ENCODE data around the gene NME3.

NME3 gene

DNA sequence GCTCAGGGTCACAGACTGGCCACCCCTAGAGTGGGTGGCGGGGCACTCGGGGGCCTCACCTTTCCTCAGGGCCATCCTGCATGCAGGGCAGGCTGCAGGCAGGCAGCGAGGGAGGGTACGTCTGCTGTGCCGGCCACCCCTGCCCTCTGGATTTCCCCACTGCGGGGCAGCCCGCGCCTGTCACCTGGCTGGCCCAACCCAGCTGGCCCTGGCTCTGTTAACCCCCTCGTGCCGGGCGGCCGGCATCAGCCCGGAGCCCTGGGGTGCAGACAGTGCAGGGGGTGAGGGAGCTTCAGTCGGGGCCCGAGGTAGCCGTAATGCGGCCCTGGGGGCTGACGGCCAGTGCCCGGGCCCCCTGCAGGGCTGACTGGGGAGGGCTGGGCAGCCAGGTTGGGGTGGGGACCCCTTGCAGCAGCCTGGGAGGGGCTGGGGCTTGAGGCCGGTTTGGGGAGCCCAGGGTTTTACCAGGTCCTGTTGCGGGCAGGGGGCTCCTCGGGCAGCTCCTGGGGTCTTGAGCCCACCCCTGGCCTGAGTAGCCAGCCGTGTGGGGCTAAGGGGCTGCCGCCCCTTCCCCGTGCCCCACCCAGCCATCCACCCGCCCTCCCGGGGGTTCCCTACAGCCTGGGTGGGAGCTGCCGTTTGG is 22.4 kb upstream of the NME3 start, which contains the start of gene IGFALS:
TSS of gene IGFALS (minus strand) at position 128 of the 643 bp plus-strand sequence. CDS start at position 75, 53 bp downstream.
- peak within 1 kb of the TSS; percentile 11 for H3K4me2 ChIP-seq (ENCODE audit: insufficient read depth, low read length, poor library complexity, severe bottlenecking)
- H2BK12ac ChIP-seq (ENCODE audit: low read length), result no peak within 1 kb of the TSS
- no peak within 1 kb of the TSS for H2BK120ac ChIP-seq (ENCODE audit: low read depth, low read length)
- H3K18ac ChIP-seq (ENCODE audit: low read length), result peak within 1 kb of the TSS; percentile 17
- H3K9me3 ChIP-seq (replicated peaks in 1 of 2; ENCODE audit: control insufficient read depth in 2 of 2, insufficient read depth in 1 of 2, low read depth in 1 of 2, low read length in 2 of 2), result peaks cover 0 to 4% of the 10 kb centered on the region in 2 donors
- H3K27me3 ChIP-seq (ENCODE audit: control insufficient read depth in 3 of 3, insufficient read depth in 3 of 3, low read depth in 1 of 3, low read length in 3 of 3), result no peaks in the 10 kb centered on the region
- H3K36me3 ChIP-seq (replicated peaks in 1 of 2; ENCODE audit: control insufficient read depth in 2 of 2, insufficient read depth in 2 of 2, low read length in 2 of 2), result peaks cover 10 to 26% of the 10 kb centered on the region in 2 donors
- H2AFZ ChIP-seq (ENCODE audit: low read length), result no peak within 1 kb of the TSS
- WGBS, 2 donors (ENCODE audit: extremely low coverage in 2 of 2, insufficient read length in 2 of 2, insufficient replicate concordance in 1 of 2), result no CpG with 5 or more reads among the region's 28 CpGs
- no peaks in the 10 kb centered on the region for H3K4me1 ChIP-seq (ENCODE audit: control insufficient read depth in 2 of 2, insufficient read depth in 1 of 2, low read depth in 1 of 2, low read length in 2 of 2)
- no peak within 1 kb of the TSS for H3K9ac ChIP-seq (ENCODE audit: low read depth, low read length, poor library complexity)
- H3K4ac ChIP-seq (ENCODE audit: low read length), result no peak within 1 kb of the TSS
- H4K8ac ChIP-seq (ENCODE audit: low read depth, low read length), result no peak within 1 kb of the TSS
- H3K14ac ChIP-seq (ENCODE audit: low read length), result no peak within 1 kb of the TSS
- H3K79me1 ChIP-seq (ENCODE audit: low read depth, low read length), result peaks cover 8% of the 10 kb centered on the region
- no peak within 1 kb of the TSS for H3K4me3 ChIP-seq (ENCODE audit: low read length in 2 of 2)
- H3K27ac ChIP-seq (replicated peaks; ENCODE audit: low read length), result no peak within 1 kb of the TSS
- peak within 1 kb of the TSS; percentile 13 for H2BK5ac ChIP-seq (ENCODE audit: low read length)
- no peak within 1 kb of the TSS for H2BK15ac ChIP-seq (ENCODE audit: low read length)
- no peak for DNase-seq (ENCODE audit: low spot score)
- no peak within 1 kb of the TSS for H4K91ac ChIP-seq (ENCODE audit: low read depth, low read length, poor library complexity)
- peak within 1 kb of the TSS; percentile 65 for H3K23ac ChIP-seq (ENCODE audit: low read depth, low read length, poor library complexity)
- H2AK5ac ChIP-seq (ENCODE audit: low read depth, low read length), result no peak within 1 kb of the TSS

DNA sequence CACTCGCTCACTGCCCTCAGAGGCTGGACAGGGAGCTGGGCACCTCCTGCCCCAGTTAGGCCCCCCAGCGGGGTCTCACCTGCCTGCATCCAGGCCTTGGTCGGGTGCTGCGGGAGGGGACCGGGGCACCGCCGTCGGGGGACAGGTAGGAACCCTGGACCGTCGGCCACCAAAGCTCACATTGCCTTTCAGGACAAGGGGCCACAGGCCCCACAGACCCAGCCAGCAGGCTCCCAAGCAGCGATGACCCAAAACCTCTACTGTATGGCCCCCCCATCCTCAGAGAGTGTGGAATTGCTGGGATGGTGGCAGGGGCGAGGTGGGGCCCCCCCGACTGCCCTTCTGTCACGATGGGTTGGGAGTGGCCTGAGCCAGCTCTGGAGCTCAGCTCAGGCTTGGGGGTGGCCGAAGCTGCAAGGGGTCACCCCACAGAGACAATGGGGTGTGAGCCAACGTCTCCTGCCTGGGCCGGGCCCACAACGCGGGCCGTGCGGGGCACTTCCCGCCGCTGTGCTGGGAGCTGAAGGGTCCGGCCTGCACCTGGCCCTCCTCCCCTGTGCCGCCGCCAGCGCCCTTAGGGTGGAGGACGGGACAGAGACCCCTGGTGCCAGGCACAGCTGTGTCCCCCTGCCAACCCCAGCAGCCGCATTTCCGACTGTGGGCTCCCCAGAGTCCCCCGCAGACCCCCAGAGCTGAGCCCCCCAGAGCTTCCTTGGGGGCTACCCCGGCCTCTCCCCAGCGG is 21.7 kb upstream of the NME3 start:
- DNase-seq (ENCODE audit: low spot score), result no peak
- WGBS, 2 donors (ENCODE audit: extremely low coverage in 2 of 2, insufficient read length in 2 of 2, insufficient replicate concordance in 1 of 2), result no CpG with 5 or more reads among the region's 33 CpGs
- H3K4me1 ChIP-seq (ENCODE audit: control insufficient read depth in 2 of 2, insufficient read depth in 1 of 2, low read depth in 1 of 2, low read length in 2 of 2), result no peaks in the 10 kb centered on the region

DNA sequence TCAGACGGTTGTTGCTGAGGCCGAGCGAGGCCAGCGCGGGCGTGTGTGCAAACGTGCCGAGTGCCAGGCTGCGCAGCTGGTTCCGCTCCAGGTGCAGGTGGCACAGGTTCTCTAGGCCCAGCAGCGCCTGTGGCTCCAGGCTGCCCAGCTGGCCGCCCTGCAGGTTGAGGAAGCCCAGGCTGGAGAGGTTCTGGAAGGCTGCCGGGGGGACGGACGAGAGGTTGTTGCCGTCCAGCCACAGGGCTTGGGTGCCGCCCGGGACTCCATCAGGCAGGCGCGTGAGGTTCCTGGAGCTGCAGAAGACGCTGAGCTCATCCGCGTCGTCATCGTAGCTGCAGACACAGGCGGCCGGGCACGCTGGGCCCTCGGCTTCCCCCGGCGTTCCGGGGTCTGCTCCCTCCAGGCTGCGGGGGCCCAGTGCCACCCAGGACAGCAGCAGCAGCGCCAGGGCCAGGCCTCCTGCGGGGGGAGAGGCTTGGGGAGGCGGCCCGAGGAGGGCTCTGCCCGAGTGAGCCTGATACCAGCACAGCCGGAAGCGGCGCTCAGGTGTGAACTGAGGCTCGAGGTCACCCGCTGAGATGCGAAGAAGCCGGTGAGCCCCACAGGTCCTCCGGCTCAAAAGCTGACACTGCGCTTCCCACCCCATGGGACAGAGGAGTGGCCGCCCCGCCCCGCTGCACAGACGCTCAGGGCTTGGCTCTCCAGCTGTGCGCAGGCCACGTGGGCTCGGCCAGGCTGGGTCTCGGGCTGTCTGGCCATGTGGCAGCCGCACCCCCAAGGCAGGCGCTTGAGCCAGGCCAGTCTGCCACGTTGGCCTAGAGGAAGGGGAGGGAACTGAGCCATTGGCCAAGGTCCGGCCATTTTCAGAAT is 20.8 kb upstream of the NME3 start:
- Histone ChIP-seq H3K18ac (ENCODE audit: low read length) (no peak overlapping the region), H2BK15ac (ENCODE audit: low read length) (no peak overlapping the region), H3K14ac (ENCODE audit: low read length) (no peak overlapping the region), H3K4ac (ENCODE audit: low read length) (no peak overlapping the region), H3K9ac (ENCODE audit: low read depth, low read length, poor library complexity) (peak overlapping the region; percentile 4), H2BK12ac (ENCODE audit: low read length) (no peak overlapping the region), H2BK120ac (ENCODE audit: low read depth, low read length) (no peak overlapping the region), H3K79me1 (ENCODE audit: low read depth, low read length) (peaks cover 18% of the 10 kb centered on the region), H2AFZ (ENCODE audit: low read length) (no peak overlapping the region), H3K4me3 (ENCODE audit: low read length in 2 of 2) (no peak overlapping the region), H3K36me3 (replicated peaks in 1 of 2; ENCODE audit: control insufficient read depth in 2 of 2, insufficient read depth in 2 of 2, low read length in 2 of 2) (peaks cover 17 to 40% of the 10 kb centered on the region in 2 donors), H4K91ac (ENCODE audit: low read depth, low read length, poor library complexity) (no peak overlapping the region), H2BK5ac (ENCODE audit: low read length) (no peak overlapping the region), H2AK5ac (ENCODE audit: low read depth, low read length) (no peak overlapping the region), H3K4me2 (ENCODE audit: insufficient read depth, low read length, poor library complexity, severe bottlenecking) (no peak overlapping the region), H3K4me1 (ENCODE audit: control insufficient read depth in 2 of 2, insufficient read depth in 1 of 2, low read depth in 1 of 2, low read length in 2 of 2) (no peaks in the 10 kb centered on the region), H3K9me3 (replicated peaks in 1 of 2; ENCODE audit: control insufficient read depth in 2 of 2, insufficient read depth in 1 of 2, low read depth in 1 of 2, low read length in 2 of 2) (no peaks in the 10 kb centered on the region), H3K27me3 (ENCODE audit: control insufficient read depth in 3 of 3, insufficient read depth in 3 of 3, low read depth in 1 of 3, low read length in 3 of 3) (no peaks in the 10 kb centered on the region), H3K23ac (ENCODE audit: low read depth, low read length, poor library complexity) (no peak overlapping the region), H4K8ac (ENCODE audit: low read depth, low read length) (no peak overlapping the region), H3K27ac (replicated peaks; ENCODE audit: low read length) (no peak overlapping the region)
- WGBS, 2 donors (ENCODE audit: extremely low coverage in 2 of 2, insufficient read length in 2 of 2, insufficient replicate concordance in 1 of 2), result no CpG with 5 or more reads among the region's 59 CpGs
- DNase-seq (ENCODE audit: low spot score), result no peak

More for the DNA sequence above, 21.7 kb upstream of the NME3 start:
- Histone ChIP-seq H3K4me3 (ENCODE audit: low read length in 2 of 2) (no peak overlapping the region), H2BK15ac (ENCODE audit: low read length) (no peak overlapping the region), H3K36me3 (replicated peaks in 1 of 2; ENCODE audit: control insufficient read depth in 2 of 2, insufficient read depth in 2 of 2, low read length in 2 of 2) (peaks cover 12 to 32% of the 10 kb centered on the region in 2 donors), H2BK5ac (ENCODE audit: low read length) (no peak overlapping the region), H3K18ac (ENCODE audit: low read length) (no peak overlapping the region), H2BK120ac (ENCODE audit: low read depth, low read length) (no peak overlapping the region), H4K91ac (ENCODE audit: low read depth, low read length, poor library complexity) (no peak overlapping the region), H4K8ac (ENCODE audit: low read depth, low read length) (no peak overlapping the region), H2BK12ac (ENCODE audit: low read length) (no peak overlapping the region), H3K27me3 (ENCODE audit: control insufficient read depth in 3 of 3, insufficient read depth in 3 of 3, low read depth in 1 of 3, low read length in 3 of 3) (no peaks in the 10 kb centered on the region), H2AK5ac (ENCODE audit: low read depth, low read length) (no peak overlapping the region), H3K27ac (replicated peaks; ENCODE audit: low read length) (no peak overlapping the region), H2AFZ (ENCODE audit: low read length) (no peak overlapping the region), H3K14ac (ENCODE audit: low read length) (no peak overlapping the region), H3K9me3 (replicated peaks in 1 of 2; ENCODE audit: control insufficient read depth in 2 of 2, insufficient read depth in 1 of 2, low read depth in 1 of 2, low read length in 2 of 2) (peaks cover 0 to under 1% of the 10 kb centered on the region in 2 donors), H3K4ac (ENCODE audit: low read length) (no peak overlapping the region), H3K23ac (ENCODE audit: low read depth, low read length, poor library complexity) (no peak overlapping the region), H3K4me2 (ENCODE audit: insufficient read depth, low read length, poor library complexity, severe bottlenecking) (no peak overlapping the region), H3K9ac (ENCODE audit: low read depth, low read length, poor library complexity) (no peak overlapping the region), H3K79me1 (ENCODE audit: low read depth, low read length) (peaks cover 10% of the 10 kb centered on the region)

Measured in neuronal stem cell (in vitro differentiated cells).